HG02885 (cell line): ENCODE measurements around the gene PPFIBP1.
"Not testable (repeated sequence)": the region's sequence is repeated elsewhere in the genome, so short reads cannot be mapped to it uniquely, and the experiment has no call there.

Experiments
- ATAC-seq: cut with Tn5 transposase; IDR thresholded peaks from one replicate; pipeline ENCODE4 v1.9.1; 2021; ENCODE audit warnings: mild to moderate bottlenecking; ENCODE audit not compliant: unreplicated experiment, poor library complexity

PPFIBP1 gene

GRCh38 chr12:27642892-27643291, 118.9 kb downstream of the PPFIBP1 start:
- not testable (repeated sequence) for ATAC-seq

- ATAC-seq = no peak
Observed at GRCh38 chr12:27644158-27644845, 120.3 kb downstream of the PPFIBP1 start.

DNA sequence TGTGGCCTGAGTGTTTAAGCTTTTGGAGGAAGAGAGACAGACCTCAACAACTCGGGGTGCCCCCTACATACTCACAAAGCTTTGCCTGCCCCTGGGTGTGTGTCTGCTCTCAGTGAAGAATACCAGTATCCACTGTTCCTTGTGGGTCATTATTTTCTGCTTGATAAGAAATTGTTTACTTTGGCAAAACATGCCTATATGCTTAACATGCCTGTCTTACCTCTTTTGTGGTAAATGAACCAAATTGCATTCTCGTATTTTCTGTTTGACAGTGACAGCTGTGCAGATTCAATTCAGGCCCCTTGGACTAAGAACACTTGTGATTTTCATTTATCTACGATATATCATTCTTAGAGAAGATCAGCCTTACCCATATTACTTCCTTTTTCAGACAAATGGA, 121.7 kb downstream of the PPFIBP1 start:
- ATAC-seq = no peak

DNA sequence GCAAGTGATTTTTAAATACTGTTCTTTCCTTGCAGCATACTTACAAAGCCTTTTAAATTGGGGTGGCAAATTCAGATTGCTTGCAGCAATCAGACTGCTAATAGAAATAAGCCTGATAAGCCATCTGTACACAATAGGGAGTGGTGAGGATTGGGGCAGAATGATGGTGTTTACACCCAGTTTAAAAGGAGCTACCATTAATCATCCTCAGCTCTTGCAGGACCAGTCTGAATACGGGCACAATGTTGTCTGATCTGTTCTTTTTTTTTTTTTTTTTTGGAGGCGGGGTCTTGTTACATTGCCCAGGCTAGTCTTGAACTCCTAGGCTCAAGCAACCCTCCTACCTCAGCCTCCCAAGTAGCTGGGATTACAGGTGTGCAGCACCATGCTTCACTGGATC, 122.1 kb downstream of the PPFIBP1 start:
- ATAC-seq = no peak

DNA sequence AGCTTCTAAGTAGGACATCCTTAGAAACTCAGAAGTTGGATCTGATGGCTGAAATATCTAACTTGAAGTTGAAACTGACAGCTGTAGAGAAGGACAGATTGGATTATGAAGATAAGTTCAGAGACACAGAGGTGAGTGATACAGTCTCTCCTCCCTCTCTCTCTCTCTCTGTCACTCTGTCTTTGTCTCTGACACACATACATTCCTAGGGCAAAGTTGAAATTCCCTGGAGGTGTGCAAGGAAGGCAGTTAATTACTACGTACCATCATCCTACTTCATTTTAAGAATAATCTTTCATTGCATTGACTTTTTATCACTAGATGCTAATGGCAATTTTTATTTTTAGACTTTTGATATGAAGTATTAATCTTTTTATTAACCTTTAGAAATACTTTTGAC, 126.0 kb downstream of the PPFIBP1 start:
- ATAC-seq = no peak

- ATAC-seq = no peak
Observed at GRCh38 chr12:27651201-27651600, 127.2 kb downstream of the PPFIBP1 start.

- no peak for ATAC-seq
Observed at GRCh38 chr12:27652174-27652763, 128.3 kb downstream of the PPFIBP1 start.

- no peak for ATAC-seq
Observed at GRCh38 chr12:27653661-27654060, 129.7 kb downstream of the PPFIBP1 start.

DNA sequence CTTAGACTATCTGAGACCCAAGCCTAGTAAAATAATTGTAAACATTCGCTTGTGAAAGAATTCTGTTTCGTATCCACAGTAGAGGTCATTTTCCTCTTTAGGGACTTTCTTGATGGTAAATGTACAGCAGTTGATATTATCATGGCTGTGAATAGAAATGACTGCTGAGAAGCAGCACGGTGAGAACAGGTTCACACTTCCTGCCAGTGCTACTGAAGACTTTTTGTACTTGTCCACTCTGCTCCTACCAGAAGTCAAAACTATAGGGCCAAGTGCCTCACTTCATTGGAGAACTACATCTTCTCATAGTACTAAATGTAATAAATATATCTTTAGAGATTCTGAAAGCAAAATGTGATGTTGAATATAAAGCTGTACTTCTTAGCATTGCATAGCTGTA, 131.5 kb downstream of the PPFIBP1 start:
- ATAC-seq = not testable (repeated sequence)

DNA sequence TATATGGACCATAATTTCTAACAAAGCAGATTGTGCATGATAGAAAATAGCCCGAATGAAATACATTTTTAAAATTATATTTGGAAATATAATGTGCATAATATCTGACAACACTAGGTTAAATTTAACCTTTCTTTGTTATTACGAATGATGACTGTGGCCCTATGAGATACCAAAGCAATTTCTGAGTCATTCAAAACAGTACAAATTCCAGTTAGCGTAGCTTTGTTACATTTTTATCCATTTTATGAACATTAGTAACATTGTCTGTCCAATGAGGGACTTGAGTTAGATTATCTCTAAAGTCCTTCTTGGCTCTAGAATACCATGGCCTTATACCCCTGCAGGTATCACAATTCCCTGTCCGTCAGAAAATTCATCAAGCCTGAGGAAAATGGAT, 133.3 kb downstream of the PPFIBP1 start:
- no peak for ATAC-seq

- no peak for ATAC-seq
Observed at GRCh38 chr12:27665704-27666103, 141.7 kb downstream of the PPFIBP1 start.

DNA sequence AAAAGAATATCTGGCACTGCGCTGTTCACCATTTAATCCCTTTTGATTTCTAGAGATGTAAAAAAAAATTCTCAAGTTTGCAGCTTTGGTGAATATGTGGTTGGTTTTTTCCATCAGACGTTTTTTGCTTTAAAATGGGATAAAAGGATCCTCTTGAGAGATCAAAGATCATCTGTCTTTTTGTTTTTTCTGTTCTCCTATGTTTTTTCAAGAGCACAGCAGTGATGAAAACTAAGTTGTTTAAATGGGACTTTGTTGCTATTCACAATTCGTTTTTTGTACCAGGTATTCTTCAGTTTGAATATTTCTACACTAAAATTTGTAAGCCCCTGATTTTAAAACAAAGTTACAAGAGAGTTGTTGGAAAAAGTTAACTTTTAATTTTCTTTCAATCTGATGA, 142.5 kb downstream of the PPFIBP1 start:
- no peak for ATAC-seq

DNA sequence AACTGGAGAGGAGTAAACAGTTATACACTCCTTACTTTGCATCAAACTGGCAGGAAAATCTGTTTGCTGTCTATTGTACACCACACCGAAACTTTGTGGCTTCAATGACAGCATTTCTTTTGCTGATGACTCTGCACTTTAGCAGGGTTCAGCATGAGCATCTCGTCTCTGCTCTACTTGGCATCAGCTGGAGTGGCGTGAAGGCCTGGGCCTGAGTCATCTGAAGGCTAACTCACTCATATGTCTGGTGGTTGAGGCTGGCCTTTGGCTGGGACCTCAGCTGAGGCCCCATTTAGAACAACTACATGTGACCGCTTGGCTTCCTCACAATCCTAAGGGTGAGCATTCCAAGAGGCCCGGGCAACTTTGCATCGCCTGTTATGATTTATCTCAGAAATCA, 143.5 kb downstream of the PPFIBP1 start:
- ATAC-seq = no peak

DNA sequence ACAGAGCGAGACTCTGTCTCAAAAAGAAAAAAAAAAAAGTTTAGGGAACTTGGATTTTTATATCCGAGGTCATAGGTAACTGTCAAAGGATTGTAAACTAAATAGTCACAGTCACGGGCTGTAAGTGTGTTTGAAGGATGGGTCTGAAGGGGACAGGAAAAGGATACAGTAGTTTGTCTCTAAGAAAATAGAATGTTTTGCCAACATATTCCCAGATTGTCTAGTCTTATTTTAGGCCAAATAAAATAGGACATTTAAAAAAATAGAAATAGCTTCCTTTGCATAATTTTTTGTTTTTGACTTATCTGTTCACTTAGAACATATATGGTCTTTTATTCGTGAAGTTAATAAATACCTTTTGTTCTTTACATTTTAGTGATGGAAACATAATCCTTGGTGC, 148.0 kb downstream of the PPFIBP1 start:
- no peak for ATAC-seq

DNA sequence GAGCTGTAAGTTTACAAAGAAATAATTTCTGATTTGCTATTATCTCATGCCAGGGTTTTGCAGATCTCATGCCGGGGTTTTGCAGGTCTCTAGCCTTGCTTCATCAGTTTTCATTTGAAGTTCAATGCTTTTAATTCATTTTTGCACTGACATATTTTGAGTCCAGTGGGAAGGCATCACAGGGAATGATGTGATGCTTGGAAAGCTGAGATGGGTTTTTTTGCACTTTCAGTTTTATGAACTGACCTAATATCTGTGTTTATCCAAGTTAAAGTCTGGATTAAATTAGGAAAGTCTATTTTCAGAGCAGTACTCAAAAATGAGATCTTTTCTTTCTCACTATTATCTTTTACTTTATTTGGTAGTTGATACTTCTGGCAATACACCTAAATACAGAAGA, 148.6 kb downstream of the PPFIBP1 start:
- no peak for ATAC-seq

DNA sequence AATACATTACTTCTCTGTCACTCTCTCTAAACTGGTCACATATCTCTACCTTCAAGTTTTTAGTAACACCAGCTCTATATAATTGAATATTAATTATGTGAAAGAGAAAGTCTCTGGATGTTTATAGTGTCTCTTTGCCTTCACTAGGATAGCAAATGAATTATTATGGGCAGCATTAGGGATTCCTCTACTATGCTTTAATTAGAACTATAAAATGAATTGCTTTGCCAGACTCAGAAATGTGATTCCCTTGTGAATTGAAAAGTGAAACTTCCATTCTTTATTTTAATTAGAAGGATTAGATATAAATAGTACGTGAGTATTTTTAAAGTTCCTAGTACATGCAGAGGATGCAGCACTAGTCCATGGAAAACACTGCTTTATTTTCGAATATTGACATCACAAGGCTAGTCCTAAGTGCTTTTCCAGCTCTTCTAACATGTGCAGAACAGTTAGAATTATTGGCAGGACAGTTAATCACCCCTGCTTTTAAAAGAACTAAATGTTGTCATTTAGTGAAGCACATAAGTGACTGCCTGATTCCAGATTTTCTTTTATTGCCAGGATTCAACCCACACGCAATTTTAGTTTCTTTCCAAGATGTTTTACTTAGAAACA, 149.2 kb downstream of the PPFIBP1 start:
- no peak for ATAC-seq

- ATAC-seq = no peak
Observed at GRCh38 chr12:27674989-27675388, 151.0 kb downstream of the PPFIBP1 start.

DNA sequence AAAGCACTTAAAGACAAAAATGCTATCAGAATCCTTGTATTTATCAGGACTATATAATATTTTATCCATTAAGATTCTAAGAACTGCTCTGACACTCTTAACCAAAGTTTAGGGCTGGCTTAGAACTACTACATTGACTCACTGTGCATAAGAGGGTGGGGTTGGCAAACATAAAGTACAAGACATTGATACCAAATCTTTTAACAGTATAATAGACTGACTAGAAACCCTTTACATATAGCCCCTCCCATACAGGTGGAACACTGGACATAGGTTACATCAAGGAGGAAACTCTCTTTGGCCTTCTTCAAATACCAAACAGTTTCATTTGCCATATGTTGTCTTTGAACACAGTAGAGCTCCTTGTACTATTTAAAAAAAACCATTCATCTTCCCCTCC, 156.6 kb downstream of the PPFIBP1 start:
- no peak for ATAC-seq

GRCh38 chr12:27682534-27682933, 158.5 kb downstream of the PPFIBP1 start:
- no peak for ATAC-seq

- ATAC-seq = no peak
Observed at GRCh38 chr12:27685274-27685673, 161.3 kb downstream of the PPFIBP1 start.

DNA sequence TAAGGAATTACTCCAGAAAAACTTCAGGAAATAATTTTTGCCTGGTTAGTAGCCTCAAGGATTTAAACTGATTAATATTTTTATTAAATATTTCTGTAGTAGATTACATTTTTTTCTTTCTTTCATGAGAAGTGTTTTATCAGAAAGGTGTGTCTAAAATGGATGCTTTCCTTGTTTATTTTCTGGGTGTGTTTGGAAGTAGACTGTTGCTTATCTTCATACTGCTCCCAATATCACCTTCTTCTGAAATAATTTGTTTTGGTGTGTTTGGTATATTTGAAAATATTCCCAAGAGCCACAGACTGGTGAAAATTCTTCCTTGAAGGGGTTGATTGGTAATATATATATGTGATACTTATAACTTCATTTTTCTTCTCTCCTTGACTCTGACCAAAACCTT, 162.1 kb downstream of the PPFIBP1 start:
- ATAC-seq = no peak

GRCh38 chr12:27688671-27689070, 164.7 kb downstream of the PPFIBP1 start:
- no peak for ATAC-seq
